Stimulated activated memory B cell treated with anti-CD40 and anti-IgM and Interleukin-4, amounts not matched to agents 10 μg/mL and 1 μg/mL and 100 μg/mL, for 72 hours (primary cell): Measurements from ENCODE around the gene SLC25A27.

Experiments
- ATAC-seq: fragments of 150-1000 bp; cut with Tn5 transposase; 2 replicates; pipeline ENCODE4 v1.10.0; 2021
- H3K27ac Mint-ChIP-seq: one replicate; pipeline ENCODE4 v1.8.0; 2022; ENCODE audit warnings: mild to moderate bottlenecking, mixed read lengths
- H3K27me3 Mint-ChIP-seq: one replicate; pipeline ENCODE4 v1.8.0; 2022; ENCODE audit warnings: mixed read lengths
- H3K36me3 Mint-ChIP-seq: one replicate; pipeline ENCODE4 v1.8.0; 2022; ENCODE audit warnings: mixed read lengths
- H3K4me1 Mint-ChIP-seq: one replicate; pipeline ENCODE4 v1.8.0; 2022; ENCODE audit warnings: mixed read lengths
- H3K4me3 Mint-ChIP-seq: one replicate; pipeline ENCODE4 v1.8.0; 2022; ENCODE audit warnings: mild to moderate bottlenecking, moderate library complexity, mixed read lengths
- H3K9me3 Mint-ChIP-seq: one replicate; pipeline ENCODE4 v1.8.0; 2022; ENCODE audit warnings: mixed read lengths

Gene SLC25A27, protein sequence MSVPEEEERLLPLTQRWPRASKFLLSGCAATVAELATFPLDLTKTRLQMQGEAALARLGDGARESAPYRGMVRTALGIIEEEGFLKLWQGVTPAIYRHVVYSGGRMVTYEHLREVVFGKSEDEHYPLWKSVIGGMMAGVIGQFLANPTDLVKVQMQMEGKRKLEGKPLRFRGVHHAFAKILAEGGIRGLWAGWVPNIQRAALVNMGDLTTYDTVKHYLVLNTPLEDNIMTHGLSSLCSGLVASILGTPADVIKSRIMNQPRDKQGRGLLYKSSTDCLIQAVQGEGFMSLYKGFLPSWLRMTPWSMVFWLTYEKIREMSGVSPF

DNA sequence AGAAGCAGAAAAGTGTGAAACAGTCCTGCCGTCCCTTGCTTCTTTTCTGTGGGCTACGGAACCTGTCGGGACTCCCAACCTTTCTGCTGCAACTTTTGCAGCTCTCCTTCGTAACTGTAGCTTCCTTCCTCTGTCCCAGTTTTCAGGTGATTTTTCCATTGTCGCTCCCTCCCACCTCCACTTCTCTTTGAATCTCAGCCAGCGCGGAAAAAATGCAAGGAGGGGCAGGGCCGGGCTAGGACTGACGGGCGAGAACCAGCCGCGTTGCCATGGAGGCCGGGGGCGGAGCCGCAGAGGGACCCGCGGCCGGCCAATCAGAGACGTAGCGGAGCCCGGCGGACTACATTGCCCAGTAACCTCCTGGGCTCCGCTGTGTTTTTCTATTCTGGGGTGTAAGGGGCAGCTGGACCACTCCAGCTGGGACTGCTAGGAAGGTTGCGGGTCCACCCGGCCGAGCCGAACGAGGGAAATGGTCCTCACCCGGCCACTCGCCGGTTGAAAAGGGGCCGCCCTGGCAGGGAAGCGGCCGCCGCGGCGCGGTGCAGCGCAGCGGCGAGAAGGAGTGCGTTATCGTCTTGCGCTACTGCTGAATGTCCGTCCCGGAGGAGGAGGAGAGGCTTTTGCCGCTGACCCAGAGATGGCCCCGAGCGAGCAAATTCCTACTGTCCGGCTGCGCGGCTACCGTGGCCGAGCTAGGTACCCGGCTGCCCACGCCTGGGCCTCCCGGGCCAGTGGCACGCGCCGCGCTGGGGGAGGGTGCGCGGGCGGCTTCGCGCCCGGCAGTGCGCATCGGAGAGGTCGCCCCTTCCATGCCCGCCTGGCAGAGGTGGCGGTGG lies at the start of gene SLC25A27, which contains the start of gene CYP39A1:
TSS of gene SLC25A27 (plus strand) at position 373 of the 836 bp plus-strand sequence. CDS start at position 591, 218 bp downstream.
TSS of gene CYP39A1 (minus strand) at position 216 of the 836 bp plus-strand sequence. CDS start 236 bp downstream, outside the sequence.
- Mint-ChIP-seq H3K36me3 (no peaks in the 10 kb centered on the region), H3K27ac (no peak within 1 kb of the TSS), H3K4me3 (peak within 1 kb of the TSS; percentile 87), H3K9me3 (no peaks in the 10 kb centered on the region), H3K27me3 (peaks cover 64% of the 10 kb centered on the region), H3K4me1 (peaks cover 16% of the 10 kb centered on the region)
- peak; percentile 100 for ATAC-seq

DNA sequence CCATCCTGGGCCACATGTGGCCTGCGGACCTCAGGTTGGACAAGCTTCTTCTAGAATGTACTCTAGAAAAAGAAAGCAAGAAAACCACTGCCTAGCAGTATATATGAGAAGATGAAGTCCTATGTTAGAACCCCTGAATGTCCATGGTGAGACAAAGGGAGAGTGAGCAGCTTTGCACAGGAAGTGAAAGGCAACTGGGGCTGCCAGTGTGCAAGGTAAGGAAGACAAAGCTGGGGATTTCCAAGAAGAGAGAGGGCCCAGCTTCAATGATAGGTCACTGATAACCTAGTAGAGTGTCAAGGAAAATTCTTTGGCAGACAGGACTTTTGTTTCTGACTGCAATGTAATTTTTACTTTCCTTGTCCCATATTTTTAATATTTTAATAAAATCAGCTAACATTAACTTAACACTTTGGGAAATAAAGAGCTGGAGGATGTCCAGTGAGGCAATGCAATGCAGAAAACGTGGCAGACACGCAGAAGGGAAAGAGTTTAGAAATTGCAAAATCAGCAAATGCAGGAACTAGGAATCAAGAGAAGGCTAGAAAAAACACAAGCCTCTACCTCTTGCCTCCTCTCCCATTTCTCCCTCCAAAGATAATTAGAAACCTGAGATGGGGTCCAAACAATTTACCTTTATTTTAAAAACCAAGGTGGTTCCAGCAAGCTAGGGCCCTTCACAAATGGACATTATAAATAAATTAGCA lies 47.5 kb upstream of the SLC25A27 start:
- Mint-ChIP-seq H3K36me3 (no peaks in the 10 kb centered on the region), H3K27me3 (no peaks in the 10 kb centered on the region), H3K9me3 (no peaks in the 10 kb centered on the region), H3K4me1 (no peaks in the 10 kb centered on the region), H3K4me3 (no peak overlapping the region), H3K27ac (no peak overlapping the region)
- no peak for ATAC-seq

DNA sequence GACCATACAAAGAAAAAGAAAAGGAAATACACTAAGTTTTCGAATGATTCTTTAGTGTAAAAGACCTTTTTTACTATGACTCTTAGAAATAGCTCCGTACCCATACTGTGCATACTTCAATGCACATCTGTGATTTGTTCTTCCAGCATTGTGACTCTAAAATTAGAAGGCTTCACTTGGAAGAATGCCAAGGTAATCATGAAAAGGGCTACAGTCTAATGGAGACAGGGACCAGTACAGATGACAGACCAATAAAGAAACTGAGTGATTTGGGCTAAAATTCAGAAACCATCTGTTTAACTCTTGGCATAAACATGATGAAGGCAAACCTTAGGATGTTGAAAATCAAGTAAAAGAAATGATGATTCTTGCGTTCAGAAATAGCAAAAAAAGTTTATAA lies 46.4 kb upstream of the SLC25A27 start:
- Mint-ChIP-seq H3K36me3 (no peaks in the 10 kb centered on the region), H3K4me1 (no peaks in the 10 kb centered on the region), H3K4me3 (no peak overlapping the region), H3K27ac (no peak overlapping the region), H3K27me3 (no peaks in the 10 kb centered on the region), H3K9me3 (no peaks in the 10 kb centered on the region)
- ATAC-seq, result no peak

DNA sequence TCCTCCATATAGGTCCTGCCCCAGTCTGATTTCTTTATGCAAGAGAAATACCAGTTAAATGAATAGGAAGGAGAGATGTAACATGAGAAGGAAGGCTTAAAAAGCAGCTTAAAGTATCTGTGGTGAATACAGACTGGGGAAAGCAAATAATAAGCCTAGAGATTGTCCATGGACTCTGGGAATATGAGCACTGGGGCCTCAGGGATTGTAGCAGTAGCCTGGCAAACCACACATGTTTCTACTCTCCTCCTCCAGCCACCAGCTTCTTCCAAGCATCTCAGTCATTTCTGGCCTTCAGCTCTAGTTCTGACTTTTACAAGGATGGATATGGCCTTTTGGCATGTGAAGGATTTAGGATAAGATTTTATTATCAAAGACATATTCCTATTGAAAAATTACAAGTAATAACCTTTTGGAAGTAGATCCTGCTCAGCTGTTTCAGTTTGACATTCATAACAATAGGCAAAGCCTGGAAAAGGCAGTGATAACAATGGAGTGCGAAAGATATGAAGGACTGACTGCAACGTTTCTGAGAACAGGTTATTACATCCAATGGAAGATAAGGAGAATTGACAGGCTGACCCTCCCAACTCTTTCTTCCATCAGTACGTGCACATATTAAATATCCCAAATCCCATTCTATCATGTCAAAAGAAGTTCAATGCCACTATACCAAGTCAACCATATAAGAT lies 41.8 kb upstream of the SLC25A27 start:
- Mint-ChIP-seq H3K4me1 (no peaks in the 10 kb centered on the region), H3K4me3 (no peak overlapping the region), H3K27ac (no peak overlapping the region), H3K9me3 (no peaks in the 10 kb centered on the region), H3K27me3 (peaks cover 5% of the 10 kb centered on the region), H3K36me3 (no peaks in the 10 kb centered on the region)
- no peak for ATAC-seq

DNA sequence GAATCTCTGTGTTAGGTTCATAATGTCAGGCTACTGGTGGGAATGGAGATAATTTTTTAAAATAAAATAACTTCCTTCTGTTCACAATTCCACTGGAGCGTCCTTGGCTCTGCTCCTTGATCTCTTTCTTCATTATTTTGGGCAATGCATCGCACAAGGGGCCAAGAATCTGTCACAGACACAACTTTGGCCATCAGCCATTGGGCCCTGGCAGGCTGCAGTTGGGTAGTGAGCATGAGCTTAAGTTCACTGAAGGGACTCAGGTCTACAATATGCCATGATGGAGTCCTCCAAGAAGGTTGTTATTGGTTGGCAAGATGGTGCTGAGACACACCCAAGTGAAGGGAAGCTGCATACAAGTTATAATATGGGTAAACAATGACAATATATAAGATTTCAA lies 40.1 kb upstream of the SLC25A27 start:
- Mint-ChIP-seq H3K27ac (no peak overlapping the region), H3K4me3 (no peak overlapping the region), H3K27me3 (peaks cover 12% of the 10 kb centered on the region), H3K9me3 (peaks cover 2% of the 10 kb centered on the region), H3K36me3 (no peaks in the 10 kb centered on the region), H3K4me1 (no peaks in the 10 kb centered on the region)
- no peak for ATAC-seq

DNA sequence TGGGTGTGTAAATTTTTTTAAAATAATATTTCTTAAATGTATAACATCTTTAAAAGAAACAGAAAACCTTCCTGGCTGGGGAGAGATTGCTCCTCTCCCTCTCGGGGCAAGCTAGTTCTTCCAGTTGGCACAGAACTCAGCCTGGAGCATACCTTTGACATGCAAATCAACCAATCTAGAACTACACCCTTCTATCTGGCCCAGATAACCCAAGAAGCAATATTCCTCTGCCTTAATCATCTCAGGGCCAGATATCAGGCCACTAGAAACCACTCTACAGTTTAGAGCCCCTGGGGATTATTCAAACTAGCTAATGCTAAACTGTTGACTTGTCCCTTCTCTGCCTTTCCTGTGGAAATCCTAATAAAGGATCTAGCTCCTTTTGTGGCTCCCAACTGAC lies 34.0 kb upstream of the SLC25A27 start:
- no peaks in the 10 kb centered on the region for H3K4me1 Mint-ChIP-seq
- no peak for ATAC-seq
- peaks cover 2% of the 10 kb centered on the region for H3K9me3 Mint-ChIP-seq
- no peaks in the 10 kb centered on the region for H3K36me3 Mint-ChIP-seq
- peaks cover 39% of the 10 kb centered on the region for H3K27me3 Mint-ChIP-seq
- H3K27ac Mint-ChIP-seq, result no peak overlapping the region
- H3K4me3 Mint-ChIP-seq, result no peak overlapping the region

DNA sequence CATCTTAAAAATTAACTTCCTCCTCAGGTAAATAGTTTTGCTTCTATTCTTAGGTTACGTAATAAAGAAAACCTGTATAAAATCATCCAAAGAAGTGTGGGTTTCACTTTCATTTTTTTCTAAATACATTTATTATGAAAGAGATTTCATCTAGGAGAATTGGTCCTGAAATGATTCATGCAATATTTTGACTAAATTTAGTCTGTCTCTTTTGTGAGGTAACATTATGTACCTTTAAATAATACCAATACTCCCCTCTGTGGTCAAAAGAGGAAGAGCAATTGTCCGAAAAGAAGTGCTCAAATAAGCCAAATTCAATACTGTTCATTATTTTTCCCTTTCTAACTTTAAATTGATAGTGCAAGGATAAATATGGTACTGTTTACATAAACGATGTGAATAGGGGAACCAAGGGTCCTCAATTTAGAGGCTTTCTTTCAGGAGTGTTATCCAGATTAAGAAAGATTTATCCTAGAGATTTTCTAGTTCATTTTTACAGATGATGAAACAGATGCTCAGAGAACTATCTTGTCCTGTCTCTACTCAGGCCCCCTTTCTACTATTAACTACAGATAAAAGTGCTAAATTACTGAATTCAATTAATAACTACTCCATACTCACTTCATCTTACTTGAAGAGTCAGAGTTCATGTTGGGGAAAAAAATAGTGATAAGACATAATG lies 26.4 kb upstream of the SLC25A27 start:
- Mint-ChIP-seq H3K4me3 (no peak overlapping the region), H3K4me1 (peaks cover 5% of the 10 kb centered on the region), H3K27me3 (peaks cover 33% of the 10 kb centered on the region), H3K27ac (no peak overlapping the region), H3K36me3 (no peaks in the 10 kb centered on the region), H3K9me3 (no peaks in the 10 kb centered on the region)
- no peak for ATAC-seq

DNA sequence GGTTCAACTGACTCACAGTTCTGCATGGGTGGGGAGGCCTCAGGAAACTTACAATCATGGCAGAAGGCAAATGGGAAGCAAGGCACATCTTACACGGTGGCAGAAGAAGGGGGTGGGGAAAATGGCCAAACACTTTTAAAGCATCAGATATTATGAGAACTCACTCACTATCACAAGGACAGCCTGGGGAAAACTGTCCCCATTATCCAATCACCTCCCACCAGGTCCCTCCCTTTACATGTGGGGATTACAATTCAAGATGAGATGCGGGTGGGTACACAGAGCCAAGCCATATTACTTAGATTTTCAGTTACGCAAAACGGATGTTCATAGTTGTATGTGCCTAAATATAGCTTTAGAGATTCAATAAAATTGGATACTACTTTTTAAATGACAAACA lies 25.8 kb upstream of the SLC25A27 start:
- Mint-ChIP-seq H3K9me3 (no peaks in the 10 kb centered on the region), H3K27ac (no peak overlapping the region), H3K4me3 (no peak overlapping the region), H3K36me3 (no peaks in the 10 kb centered on the region), H3K27me3 (peaks cover 38% of the 10 kb centered on the region), H3K4me1 (peaks cover 5% of the 10 kb centered on the region)
- no peak for ATAC-seq

DNA sequence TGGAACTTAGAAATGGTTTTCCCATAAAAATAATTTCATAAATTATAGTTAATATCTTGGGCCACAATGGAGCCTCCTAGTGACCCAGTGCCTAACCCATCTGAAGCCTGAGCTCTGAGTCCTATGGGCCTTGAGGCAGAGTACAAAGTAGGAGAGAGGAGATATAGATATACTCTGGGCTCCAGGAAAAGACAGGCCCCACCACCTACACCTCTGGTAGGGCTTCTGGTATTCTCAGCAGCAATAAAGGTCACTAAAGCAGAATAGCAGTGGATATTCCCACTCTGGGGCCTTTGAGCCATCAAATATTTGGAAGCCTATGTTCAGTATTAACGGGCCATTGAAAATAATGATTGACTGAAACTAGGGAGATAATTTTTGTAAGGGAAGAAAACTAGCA lies 24.3 kb upstream of the SLC25A27 start:
- peaks cover 5% of the 10 kb centered on the region for H3K4me1 Mint-ChIP-seq
- no peak for ATAC-seq
- no peaks in the 10 kb centered on the region for H3K36me3 Mint-ChIP-seq
- no peak overlapping the region for H3K27ac Mint-ChIP-seq
- H3K9me3 Mint-ChIP-seq, result no peaks in the 10 kb centered on the region
- H3K27me3 Mint-ChIP-seq, result peaks cover 23% of the 10 kb centered on the region
- no peak overlapping the region for H3K4me3 Mint-ChIP-seq

DNA sequence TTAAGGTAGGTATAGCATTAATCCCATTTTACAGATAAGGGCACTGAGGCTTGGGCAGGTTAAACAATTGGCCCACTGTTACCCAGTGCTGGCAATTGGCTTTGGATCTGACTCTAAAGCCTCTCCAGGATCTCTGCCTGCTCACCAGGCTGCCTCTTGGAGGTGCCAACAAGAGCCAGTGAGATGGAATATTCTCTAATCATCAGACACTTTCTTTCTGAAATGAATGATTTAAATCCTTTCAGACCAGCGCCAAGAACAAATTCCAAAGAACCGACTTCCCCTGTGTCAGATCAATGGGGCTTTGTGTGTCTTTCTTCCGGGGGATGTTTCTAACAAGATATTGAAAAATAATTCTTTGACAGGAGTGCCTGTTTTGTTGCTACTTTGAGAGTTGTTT lies 23.8 kb upstream of the SLC25A27 start:
- Mint-ChIP-seq H3K27me3 (peaks cover 18% of the 10 kb centered on the region), H3K36me3 (no peaks in the 10 kb centered on the region), H3K4me1 (peaks cover 5% of the 10 kb centered on the region), H3K9me3 (no peaks in the 10 kb centered on the region), H3K27ac (no peak overlapping the region), H3K4me3 (no peak overlapping the region)
- no peak for ATAC-seq

DNA sequence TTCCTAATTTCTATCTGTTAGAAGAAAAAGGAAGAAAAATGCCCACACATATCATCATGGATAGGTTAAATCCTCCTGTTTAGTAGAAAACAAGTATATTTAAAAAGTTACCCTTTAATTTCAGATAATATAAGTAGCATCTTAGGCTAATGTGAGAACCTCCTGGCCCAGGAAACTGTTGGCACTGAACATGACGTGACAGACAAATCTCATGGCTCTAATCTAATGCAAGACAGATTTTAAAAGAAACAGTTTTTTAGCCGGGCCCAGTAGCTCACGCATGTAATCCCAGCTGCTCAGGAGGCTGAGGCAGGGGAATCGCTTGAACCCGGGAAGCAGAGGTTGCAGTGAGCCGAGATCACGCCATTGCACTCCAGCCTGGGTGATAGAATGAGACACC lies 23.1 kb upstream of the SLC25A27 start:
- Mint-ChIP-seq H3K9me3 (no peaks in the 10 kb centered on the region), H3K4me1 (peaks cover 5% of the 10 kb centered on the region), H3K27me3 (peaks cover 17% of the 10 kb centered on the region), H3K4me3 (no peak overlapping the region), H3K27ac (no peak overlapping the region), H3K36me3 (no peaks in the 10 kb centered on the region)
- no peak for ATAC-seq

DNA sequence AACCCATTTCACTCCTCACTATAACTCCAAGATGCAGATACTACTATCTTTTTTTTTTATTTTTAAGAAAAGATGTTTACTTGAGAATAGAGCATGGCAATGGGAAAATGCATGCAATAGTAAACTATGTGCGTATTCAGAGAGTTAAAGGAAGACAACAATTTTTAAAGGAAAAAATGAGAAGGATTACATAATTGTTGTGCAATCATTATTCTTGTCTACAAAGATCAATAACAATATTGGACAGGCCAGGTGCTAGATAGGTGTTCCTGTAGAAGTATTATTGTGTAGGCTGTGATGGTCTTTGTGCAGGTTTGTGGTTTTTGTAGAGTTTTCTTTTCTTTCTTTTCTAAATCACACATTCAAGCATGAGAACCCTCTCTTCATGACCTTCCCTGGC lies 20.7 kb upstream of the SLC25A27 start:
- Mint-ChIP-seq H3K9me3 (no peaks in the 10 kb centered on the region), H3K4me1 (no peaks in the 10 kb centered on the region), H3K36me3 (no peaks in the 10 kb centered on the region), H3K27me3 (peaks cover 23% of the 10 kb centered on the region), H3K4me3 (no peak overlapping the region), H3K27ac (no peak overlapping the region)
- ATAC-seq, result no peak

DNA sequence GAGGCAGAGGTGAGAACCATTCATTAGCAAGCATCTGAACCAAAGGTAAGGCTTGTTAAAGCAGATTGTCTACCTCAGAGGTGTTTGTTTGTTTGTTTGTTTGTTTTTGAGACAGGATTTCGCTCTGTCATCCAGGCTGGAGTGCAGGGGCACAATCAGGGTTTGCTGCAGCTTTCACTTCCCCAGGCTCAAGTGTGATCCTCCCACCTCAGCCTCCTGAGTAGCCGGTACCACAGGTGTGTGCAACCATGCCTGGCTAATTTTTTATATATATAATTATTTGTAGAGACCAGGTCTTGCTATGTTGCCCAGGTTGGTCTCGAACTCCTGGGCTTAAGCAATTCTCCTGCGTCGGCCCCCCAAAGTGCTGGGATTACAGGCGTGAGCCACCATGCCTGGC lies 17.3 kb upstream of the SLC25A27 start:
- Mint-ChIP-seq H3K4me3 (no peak overlapping the region), H3K27ac (no peak overlapping the region), H3K4me1 (peaks cover 10% of the 10 kb centered on the region), H3K27me3 (peaks cover 51% of the 10 kb centered on the region), H3K9me3 (no peaks in the 10 kb centered on the region), H3K36me3 (no peaks in the 10 kb centered on the region)
- no peak for ATAC-seq

DNA sequence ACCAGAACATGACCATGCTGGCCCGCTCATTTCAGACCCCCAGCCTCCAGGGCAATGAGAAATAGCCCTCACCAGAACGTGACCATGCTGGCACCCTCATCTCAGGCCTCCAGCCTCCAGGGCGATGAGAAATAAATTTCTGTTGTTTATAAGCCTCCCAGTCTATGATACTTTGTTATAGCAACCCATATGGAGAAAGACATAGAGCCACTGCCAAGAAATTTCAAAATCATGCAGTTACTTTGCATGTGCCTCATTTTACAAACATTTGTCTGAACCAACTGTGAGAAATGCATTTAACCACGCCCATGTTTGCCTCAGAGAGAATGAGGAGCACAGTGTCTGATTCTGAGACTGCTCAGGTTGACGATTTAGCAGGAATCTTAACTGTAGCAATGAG lies 15.6 kb upstream of the SLC25A27 start:
- Mint-ChIP-seq H3K36me3 (no peaks in the 10 kb centered on the region), H3K4me3 (no peak overlapping the region)
- no peak for ATAC-seq

More for the DNA sequence above, 15.6 kb upstream of the SLC25A27 start:
- Mint-ChIP-seq H3K27ac (no peak overlapping the region), H3K9me3 (no peaks in the 10 kb centered on the region), H3K27me3 (peaks cover 37% of the 10 kb centered on the region), H3K4me1 (peaks cover 10% of the 10 kb centered on the region)
